ENCODE measurements around the gene TNNT3.

The TNNT3 gene

DNA sequence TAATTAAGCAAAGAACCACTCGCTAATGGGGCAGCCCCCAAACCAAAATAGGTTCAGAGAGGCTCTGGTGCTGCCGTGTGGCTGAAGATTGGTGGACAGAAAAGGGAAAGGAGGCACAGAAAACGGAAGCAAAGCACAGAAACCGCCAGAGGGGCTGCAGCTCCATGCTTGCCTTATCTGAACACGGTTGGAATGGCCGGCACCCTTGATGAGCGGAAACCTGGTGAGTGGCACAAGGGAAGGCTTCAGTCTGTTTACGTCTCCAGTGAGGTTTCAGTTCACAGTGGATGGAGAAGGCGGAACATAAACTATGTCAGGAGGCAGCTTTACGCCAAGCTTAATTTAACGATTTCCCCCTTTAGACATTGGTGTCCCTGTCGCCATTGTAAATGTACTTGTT is 22.6 kb upstream of the TNNT3 start:
- DNase-seq (ENCODE audit: low read depth), result no peak

DNA sequence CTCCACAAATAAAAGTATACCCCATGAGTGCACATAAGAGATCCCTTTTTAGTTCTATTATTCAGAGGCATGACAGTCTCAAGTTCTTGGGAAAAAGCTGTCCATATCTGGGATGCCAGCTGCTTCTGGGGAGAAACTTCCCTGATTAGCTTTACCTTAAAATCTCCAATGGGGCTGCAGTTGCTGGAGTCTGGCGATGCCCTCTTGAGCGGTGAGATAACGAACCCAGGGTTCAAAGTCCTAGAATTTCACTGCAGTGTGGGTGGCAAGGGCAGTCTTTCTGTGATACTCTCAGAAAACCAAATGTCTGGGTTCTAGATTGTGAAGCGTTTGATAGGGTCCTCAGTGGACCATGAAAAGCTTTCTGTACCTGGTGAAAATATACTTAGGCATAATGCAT is 20.4 kb upstream of the TNNT3 start:
- no peak for DNase-seq (ENCODE audit: low read depth)

DNA sequence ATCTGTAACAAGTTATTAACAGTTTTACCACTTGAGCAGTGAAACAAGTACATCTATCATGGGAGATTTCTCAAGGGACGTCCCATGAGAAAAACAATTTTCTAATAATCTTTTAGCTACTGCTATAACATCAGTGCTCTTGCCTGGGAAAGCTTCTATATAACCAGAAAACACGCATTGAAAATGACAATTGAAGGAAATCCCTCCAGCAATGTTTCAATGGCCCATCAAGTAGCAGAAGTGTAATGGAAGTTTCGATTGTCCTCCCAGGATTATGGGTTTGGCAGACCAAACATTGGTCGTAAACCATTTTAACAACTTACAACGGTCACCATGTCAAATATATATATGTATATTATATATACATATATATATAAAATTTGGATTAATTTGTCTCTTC is 19.8 kb upstream of the TNNT3 start:
- no peak for DNase-seq (ENCODE audit: low read depth)

DNA sequence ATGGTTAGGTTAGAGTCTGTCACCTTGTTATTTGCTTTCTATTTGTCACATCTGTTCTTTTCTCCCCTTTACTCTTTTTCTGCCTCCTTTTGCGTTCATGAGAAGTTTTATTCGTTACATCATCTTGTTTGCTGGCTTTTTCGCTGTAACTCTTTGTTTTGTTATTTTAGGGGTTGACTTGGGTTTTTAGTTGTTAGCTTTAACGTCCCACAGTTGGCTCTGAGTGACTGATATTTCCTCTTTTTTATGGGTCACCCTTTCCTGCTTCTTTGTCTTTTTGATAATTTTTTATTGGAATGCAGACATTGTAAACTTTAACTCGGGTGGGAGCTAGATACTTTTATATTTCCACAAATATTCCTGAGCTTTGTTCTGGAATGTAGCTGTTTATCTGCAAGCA is 13.3 kb upstream of the TNNT3 start:
- no peak for DNase-seq (ENCODE audit: low read depth)

DNA sequence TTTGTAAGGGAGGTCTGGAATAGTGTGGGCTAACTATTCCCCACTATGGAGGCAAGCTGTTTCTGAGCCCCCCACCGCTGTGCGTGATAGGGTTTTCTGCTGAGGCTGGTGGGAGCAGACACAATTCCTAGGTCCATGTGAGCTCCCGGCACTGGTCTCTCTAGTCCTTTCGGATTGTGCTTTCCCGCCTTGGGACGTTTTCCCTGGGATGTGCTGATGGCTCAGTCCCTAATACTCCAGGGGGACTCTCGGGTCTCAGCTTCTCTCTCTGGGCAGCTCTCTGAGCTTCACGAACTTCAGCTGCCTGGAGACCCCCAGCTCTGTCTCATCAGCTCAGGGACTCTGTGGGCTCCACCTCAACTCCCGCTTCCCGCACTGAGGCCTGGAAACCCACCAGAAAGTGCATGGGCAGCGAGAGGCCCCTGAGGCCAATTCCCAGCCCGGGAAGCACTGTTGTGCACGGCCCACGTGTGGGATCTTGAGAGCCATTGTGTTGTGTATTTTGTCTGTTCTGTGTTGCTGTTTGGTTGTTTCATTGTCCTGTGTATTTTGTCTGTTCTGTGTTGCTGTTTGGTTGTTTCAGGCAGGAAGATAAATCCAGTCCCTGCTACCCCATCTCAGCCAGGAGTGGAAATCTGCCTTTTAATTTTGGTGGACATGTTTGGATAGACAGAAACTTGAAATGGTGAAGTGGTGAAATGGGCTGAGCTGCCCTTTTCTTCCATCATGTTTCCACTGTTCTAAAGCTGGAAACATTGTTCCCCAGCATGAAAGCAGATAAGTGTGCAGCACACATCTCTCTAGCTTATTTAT is 12.7 kb upstream of the TNNT3 start:
- DNase-seq (ENCODE audit: low read depth), result no peak

DNA sequence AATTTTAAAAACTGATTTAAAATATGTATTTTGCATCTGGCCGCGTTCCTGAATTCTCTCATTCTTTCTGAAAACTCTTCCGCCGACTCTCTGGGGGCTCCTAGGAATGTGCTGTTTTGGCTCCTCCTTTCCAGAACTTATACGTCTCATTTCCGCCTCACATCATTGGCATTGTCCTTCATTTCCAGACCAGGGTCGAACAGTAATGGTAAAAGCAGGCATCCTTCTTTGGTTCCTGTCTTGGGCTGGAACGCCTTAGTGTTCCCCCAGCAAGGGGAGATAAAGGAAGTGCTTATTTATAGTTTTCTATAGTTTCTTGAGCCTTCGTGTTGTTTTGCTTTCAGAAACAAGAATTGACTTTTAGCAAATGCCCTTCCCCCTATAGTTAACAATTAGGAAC is 10.9 kb upstream of the TNNT3 start:
- DNase-seq (ENCODE audit: low read depth), result no peak

DNA sequence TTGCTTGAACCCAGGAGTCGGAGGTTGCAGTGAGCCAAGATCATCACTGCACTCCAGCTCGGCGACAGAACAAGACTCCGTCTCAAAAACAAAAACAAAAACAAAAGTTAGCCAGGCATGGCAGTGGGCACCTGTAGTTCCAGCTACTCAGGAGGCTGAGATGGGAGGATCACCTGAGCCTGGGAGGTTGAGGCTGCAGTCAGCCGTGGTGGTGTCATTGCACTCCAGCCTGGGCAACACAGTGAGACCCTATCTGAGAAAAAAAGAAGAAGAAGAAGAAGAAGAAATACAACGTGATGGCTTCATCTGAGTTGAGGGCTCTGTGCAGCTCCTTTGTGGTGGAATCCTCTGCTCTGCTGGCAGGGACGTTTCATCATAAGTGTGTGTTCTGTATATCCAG is 10.0 kb upstream of the TNNT3 start:
- DNase-seq (ENCODE audit: low read depth), result no peak

DNA sequence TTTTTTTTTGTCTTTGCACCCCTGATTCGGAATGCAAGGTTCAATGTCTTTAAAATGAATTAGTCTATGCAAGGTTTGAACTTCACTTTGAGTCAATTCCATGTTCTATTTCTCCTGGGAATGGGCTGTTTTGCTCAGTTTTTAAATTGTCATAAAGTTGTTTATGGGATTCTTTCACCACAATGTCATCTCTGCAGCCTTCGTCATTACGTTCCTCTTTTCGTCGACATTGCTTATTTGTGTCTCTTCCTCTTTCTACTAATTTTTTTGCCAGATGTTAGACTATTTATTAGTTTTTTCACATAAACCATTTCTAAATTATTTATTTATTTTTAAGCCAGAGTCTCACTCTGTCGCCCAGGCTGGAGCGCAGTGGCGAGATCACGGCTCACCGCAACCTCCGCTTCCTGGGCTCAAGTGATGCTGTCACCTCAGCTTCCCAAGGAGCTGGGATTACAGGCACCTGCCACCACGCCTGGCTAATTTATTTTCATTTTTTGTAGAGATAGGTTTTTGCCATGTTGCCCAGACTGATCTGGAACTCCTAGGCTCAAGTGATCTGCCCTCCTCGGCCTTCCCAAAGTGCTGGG is 7.1 kb upstream of the TNNT3 start:
- no peak for DNase-seq (ENCODE audit: low read depth)

DNA sequence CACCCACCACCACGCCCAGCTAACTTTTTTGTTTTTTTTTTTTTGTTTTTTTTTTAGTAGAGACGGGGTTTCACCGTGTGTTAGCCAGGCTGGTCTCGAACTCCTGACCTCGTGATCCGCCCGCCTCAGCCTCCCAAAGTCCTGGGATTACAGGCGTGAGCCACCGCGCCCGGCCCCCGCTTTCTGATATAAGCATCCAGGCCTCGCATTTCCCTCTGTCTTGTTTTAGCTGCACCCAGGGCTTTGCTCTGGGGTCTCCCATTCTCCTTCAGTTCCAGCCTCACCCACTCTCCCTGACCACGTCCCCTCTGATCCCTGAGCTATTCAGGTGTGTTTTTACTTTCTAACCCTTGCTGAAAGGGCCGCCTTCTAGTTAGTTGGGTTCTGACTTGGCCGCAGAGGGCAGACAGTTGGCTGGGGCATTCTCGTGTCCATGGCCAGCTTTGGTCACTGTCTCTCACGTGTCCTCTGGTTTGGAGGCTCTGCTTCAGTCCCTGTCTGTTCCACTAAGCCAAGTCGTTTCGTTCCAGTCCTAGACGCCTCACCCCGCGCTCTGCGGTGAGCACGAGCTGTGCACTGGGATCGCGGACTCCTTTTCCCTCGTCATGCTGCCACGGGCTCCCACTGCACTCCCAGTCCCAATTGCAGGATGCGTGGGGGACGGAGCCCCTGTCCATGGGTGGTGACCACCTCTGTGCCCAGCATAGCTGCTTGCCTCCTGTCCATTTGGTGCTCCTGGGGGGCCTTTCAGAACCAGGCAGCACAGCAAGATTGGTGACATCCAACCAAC is 6.0 kb upstream of the TNNT3 start:
- DNase-seq (ENCODE audit: low read depth), result no peak

DNA sequence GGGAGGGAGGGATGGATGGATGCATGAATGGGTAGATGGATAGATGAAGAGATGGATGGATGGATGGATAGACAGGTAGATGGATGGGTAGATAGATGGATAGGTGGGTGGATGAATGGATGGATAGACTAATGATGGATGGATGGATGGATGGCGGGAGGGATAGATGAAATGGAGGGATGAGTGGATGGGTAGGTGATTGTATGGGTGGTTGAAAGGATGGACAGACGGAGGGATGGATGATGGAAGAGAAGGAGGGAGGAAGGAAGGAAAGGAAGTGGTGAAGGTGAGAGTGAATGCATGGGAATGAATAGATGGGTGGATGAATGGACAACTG is 3.7 kb upstream of the TNNT3 start:
- no peak for DNase-seq (ENCODE audit: low read depth)

DNA sequence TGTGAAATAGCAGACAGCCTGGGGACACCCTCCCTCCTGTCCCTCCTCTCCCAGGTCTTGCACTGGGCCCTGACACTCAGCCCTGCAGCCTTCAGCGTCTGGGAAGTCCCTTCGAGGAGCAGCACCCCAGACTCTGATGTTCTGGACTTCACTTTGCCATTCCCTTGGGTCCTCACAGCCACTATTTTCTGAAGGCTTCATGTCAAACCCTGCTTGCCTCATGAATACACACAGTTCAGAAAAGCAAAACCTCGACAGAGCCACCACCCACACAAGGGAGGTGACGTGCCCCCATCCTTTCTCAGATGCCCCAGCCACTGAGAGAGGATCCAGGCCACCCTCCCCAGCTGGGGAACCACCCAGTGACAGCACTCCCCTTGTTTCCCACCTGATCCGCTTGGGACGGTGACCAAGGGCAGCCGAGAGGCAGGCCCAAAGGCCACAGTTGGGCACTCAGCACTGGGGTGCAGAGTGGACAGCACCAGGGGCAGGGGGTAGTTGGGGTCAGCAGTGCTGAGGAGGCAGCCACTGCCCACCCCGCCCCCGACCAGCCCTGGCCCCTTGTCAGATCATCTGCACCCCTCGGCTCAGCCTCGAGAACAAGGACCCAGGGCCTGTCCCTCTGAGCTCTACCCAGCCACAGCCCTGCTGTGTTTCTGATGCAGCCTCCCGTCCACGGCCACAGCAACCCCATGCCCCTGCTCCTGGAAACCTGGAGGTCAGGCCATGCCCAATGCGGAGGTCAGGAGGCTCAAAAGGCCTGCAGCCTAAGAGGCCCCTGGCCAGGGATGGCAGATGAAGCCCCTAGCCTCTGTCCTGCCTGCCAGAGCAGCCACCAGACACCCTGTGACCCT is 3.1 kb upstream of the TNNT3 start:
- DNase-seq (ENCODE audit: low read depth), result no peak

DNA sequence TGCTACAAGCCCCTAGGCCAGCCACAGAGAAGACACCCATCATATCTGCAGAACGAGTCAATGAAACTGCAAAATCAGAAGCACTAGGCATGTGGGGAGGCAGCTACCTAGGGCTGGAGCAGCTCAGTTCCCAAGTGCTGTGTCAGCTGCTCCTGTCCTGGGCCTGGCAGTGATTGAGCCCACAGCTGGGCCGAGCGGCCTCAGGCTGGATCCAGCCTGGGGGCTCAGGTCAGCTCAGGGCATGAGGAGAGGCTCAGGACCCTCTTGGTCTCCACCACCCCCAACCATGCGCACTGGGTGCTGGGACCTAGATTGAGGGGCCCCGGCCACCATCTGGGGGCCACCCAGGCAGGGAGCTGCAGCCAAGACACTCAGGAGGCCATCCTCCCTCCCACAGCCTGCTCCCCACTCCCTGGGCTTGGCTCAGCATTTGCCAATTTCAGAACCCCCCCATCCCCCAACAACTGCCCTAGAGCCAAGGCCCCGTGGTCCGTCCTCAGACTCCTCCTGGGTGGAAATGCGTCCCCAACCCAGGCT is 2.4 kb upstream of the TNNT3 start:
- no peak for DNase-seq (ENCODE audit: low read depth)

DNA sequence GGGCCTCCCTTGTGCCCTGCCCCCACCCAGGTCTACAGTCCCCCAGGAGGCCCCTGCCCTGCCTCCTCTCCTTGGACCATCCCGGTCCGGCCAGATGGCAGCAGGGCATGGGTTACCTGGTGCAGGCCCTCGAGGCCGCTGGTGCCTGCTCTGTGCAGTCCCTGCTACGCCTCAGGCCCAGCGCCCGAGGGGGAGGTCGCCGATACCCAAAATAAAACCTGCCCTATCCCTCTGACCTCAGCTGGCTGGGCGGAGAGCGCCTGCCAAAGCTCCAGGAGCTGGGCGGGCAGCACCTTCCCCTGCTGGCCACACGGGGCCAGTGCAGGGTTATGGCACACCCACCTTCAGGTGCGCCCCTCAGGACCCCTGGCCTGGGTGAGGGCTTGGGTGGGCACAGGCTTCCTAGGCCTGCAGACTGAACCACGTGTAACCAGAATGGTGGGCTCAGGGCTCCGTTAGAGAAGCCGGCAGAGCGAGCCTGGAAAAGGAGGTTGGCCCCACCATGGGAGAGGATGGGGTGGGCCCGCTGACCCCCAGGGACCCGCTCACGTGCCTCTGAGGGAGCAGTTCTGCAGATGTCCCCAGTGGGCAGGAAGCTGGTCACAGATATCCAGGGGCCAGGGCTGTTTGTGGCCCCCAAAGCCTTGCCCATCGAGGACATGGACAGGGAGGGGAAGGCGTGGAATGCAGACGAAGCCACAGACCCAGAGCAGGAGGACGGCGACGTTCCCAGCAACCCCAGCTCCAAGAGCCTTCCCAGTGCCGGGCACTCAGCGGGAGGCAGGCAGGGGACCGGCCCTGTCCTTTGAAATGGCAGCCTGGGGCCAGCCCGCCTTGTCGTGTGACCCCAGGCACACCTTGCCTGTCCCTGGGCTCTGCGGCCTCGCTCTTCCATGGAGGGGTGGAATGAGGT is 1.7 kb upstream of the TNNT3 start:
- DNase-seq (ENCODE audit: low read depth), result no peak

DNA sequence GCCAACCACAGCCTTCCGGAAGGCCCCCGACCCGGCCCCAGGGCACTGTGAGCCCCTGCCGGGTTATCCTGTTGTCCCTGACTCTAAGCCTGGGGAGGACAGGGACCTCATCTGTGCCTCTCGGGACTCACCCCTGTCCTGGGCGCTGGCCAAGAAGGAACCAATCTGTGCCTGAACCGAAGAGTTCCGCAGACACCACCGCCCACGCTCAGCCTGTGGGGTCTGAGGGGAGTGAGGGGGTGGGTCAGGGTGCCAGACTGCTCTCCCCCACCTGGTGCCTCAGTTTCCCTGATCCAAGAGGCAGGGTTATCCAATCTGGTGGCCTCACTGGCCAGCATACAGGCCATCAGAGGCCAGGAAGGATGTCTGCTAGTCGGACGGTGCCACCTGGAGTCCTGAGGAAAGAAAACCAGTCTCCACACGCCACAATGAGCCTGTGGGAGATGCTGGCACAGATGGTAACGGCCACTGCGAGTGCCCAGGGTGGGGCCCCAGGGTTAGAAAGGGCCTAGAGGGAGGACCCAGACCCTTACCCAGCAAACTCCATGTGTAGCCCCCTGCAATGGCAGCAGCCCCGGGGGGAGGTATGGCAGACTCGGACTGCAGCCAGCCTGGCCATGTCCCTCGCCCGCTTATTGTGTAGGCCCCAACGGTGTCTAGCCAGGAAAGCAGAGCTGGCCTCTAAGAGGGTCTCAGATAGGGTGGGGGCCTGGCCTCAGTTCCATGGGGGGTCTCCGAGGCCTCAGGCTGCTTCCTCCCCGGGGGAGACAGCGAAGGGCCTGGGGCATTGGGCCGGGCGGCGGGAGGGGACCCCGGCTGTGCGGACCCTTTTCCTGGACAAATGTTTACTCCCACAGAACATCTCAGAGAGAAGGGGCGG is 827 bp upstream of the TNNT3 start:
- DNase-seq (ENCODE audit: low read depth), result no peak

DNA sequence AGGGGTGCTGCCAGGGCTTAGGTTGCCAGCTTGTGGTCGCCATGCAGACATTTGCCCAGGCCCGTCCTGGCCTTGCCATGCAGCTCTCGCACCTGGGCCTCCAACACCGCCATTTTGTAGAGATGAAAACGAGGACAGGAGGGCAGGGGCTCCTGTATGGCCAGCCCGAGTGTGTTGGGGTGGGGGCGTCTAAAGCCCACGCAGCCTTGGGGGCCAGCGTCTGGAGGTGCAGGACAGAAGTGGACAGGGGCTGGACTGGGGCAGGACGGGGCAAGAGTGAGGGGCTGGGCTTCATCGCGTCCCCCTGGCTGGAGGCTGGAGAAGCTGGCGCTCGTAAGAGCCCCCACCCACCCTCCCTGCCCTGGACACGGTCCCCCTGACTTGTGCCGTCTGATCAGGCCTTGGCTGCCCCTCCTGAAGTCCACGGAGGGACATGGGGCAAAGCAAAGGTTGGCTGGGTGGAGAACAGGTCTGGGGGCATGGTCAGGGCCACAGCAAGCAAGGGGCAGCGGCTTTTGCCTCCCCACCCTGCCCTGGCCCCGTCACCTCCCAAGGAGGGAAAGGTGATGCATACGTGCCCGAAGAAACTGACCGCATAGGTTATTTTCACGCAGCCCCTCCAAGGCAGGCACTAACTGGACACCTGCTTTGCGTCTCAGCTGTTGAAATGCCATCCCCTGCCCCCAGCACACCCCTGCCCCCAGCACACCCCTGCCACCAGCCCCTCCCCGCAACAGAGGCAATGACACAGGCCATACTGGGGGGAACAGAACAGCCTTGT is 815 bp downstream of the TNNT3 start:
- DNase-seq (ENCODE audit: low read depth), result no peak

DNA sequence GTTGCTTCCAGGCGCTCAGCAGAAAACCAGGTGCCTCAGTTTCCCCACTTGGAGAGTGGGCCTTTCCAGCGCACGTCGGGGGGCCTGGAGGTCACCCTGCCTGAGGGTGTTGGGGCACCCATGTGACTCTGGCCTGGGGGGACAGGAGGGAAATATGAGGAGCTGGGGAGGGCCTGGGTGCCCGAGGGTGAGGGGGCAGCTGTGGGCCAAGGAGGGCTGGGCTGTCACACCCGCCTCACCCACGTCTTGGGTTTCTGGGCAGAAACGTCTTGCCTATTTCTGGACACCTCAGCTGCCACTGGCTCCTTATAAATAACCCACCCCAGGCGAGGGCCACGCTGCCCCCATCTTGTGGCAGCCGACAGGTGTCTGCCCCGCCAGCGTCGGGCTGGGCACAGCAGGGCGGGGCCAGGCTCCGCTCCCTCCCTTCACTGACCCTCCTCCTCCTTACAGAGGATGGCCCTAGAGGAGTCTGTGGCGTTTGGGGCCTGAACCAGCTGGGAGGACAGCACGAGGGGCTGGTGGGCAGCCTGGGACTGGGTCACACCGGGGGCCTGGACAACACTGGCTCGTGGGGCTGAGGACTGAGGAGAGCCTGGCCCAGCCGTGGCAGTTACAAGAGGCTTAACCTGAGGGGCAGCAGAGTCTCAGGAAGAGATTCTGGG is 1.5 kb downstream of the TNNT3 start:
- no peak for DNase-seq (ENCODE audit: low read depth)

DNA sequence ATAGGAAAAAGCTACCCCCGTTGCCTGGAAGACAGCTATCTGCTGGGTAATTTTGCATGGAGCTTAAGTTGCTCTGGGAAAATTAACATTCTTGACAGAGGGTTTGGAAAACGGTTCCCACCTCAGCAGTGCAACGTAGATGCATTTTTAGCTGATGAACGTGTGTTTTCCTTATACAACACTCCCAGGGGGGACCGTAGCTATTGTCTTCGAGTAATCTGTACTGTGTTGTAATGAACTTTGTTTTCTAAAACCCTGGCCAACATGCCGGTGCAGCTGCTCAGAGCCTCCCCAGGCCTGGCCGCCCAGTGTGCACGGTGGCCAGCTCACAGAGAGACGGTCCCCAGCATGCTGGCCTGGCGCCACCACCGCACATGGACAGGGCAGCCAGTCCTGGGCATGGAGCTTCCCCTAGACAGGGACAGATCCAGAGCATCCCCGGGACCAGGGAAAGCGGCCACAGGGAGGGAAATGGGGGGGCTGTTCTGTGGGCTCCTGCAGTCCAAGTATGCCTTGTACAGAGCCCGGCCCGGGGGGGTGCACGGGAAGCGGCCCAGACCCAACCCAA is 2.2 kb downstream of the TNNT3 start:
- DNase-seq (ENCODE audit: low read depth), result no peak

DNA sequence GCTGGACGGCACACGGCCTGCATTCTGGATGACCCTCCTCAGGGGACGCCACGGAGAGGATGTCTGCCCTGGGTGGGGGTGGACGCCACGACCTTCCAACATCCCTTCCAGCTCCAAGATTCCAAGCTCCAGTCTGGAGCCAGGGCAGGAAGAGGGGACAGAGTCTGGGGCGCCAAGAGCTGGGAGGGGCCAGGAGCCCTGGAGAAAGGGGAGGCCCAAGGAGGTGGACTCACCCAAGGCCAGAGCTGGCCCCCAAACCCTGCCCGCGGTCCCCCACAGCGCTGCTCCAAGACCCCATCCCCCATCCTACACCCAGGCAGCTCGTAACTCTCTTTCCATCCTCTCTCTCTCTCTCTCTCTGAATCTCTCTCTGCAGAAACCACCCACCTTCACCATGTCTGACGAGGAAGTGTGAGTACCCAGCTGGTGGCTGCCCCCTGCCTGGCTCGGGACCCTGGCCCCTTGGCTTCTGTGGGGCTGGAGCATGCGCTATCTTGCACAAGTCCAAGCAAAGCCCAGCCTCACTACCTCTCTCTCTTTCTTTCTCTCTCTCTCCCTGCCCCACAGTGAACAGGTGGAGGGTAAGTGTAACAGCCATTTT is 3.1 kb downstream of the TNNT3 start:
- DNase-seq (ENCODE audit: low read depth), result no peak
